A673 (cell line): Measurements from ENCODE around the gene EVI2A.

Experiments used
- CTCF ChIP-seq: fragments of 300-800, 200-600 bp; sonication (generic); conservative IDR thresholded peaks from 2 replicates; pipeline ENCODE4 v1.5.1; 2017; ENCODE audit warnings: low read depth, mild to moderate bottlenecking, antibody characterized with exemption, low read length, moderate library complexity, mixed read lengths
- EZH2 ChIP-seq: fragments of 200-600 bp; sonication (generic); IDR thresholded peaks from 2 replicates; pipeline ENCODE4 v1.6.1; 2017; ENCODE audit warnings: borderline replicate concordance, low read depth, mild to moderate bottlenecking, mixed read lengths, antibody characterized with exemption, low read length; ENCODE audit not compliant: poor library complexity, severe bottlenecking

- TF ChIP-seq CTCF (no peak), EZH2 (no peak)
Observed at GRCh38 chr17:31308372-31309334, 12.8 kb downstream of the EVI2A start.
